LHCN-M2 (cell line): ENCODE results near the gene NCKAP5. TPM values are rescaled to one million over a fixed set of nuclear protein-coding genes. Genes with fewer than 3 reads are reported as not detected.
A peak's percentile ranks its signal among the peaks of the same experiment; 100 is the strongest.

ENCODE experiments used
- DNase-seq: peaks from one replicate; pipeline ENCODE4 v3.0.0-alpha.2; 2012; ENCODE audit warnings: low read depth
- total RNA-seq: library from RNA; depleted of rRNA; stranded (reverse); fragments of >200 nt; gene quantifications from 2 replicates; pipeline ENCODE4 v1.2.3, GENCODE V29; 2014

NCKAP5 gene
- total RNA-seq, 1 experiment from 2014 or later, result 0.40 TPM

DNA sequence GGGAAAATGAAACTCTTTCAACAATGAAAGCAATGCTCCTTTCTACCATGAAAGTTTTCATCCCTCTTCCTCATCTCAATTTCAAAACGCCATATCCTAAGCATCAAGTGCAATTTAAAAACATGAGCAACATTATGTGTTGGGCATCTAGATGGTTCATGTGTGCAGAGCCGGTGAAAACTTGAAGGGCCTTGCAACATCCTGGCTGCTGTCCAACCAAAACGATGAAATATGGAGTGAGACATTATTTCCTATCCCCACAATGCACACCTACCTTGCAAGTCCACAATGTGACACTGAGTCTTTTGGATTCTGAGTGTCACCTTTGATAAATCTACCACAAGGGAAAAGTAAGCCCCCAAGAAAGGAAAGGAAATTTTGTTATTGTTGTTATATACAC, 110.0 kb downstream of the NCKAP5 start:
- DNase-seq, result peak; percentile 14

DNA sequence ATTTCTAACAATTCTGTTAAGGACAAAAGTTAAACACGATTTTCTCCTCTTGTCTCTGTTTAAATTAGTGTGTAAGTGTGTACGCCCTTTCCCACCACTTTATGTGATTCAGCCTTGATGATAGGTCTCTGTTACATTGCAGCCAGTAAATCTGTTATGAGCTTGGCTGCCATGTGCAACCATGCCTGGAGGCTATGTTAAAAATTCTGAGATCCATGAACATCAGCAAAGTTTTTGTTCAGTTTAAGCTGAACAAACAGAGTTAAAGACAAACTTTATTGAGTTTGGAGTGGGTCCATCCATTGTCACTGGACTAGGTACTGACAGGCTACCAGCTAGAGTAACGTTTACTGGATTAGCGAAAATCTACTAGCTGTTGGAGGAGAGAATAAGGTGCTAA, 110.4 kb downstream of the NCKAP5 start:
- no peak for DNase-seq

DNA sequence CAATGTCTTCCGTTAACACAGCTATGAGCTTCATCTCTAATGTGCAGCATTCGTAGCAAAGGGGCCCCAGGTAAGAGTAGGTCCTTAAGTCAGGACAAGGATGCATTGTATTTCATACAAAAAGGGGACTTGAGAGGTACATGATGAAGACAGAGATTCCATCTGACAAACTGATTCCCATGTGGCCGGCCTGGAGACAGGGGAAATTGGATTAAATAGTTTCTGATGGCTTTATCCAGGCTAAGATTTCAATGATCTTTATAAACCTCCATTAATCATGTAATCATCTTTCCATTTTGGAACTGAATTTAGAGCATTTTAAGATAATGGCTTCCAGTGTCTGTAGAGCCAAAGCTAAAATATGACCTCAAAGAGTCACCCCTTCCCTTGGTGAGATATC, 111.3 kb downstream of the NCKAP5 start:
- no peak for DNase-seq

DNA sequence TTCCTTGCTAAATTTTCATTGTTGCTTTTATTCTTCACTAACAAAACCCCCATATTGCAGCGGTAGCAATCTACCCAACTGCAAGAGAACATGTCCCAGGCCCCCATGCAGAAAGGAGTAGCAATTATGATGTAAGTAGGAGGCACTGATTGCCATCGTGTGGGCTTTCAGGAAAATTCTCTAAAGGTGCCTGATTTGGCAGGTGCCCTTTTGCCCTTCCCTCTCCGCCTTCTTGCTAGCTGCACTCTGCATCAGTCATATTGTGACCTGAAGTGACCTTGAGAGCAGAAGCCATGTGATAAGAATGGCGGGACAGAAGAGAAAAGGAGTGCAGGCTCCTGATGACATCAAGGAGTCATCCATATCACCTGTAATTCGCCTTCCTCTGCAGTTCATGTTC, 112.1 kb downstream of the NCKAP5 start:
- DNase-seq, result no peak

DNA sequence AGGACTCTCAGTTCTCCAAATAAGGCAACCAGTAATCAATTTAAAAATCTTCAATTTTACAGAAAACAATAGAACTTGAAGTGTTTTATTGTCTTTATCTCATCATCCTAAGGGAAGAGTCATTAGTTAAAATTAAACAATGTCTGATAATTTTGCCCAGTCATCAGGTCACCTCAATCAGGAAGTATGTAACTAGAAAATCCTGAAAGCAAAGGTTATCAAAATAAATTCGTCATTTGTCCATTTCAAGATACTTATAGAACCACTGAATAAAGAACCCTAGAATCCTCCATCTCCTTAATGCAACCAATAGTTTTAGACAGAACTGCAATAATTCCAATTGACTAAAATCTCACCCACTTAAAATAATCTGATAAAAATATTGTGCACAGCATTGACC, 115.2 kb downstream of the NCKAP5 start:
- no peak for DNase-seq

DNA sequence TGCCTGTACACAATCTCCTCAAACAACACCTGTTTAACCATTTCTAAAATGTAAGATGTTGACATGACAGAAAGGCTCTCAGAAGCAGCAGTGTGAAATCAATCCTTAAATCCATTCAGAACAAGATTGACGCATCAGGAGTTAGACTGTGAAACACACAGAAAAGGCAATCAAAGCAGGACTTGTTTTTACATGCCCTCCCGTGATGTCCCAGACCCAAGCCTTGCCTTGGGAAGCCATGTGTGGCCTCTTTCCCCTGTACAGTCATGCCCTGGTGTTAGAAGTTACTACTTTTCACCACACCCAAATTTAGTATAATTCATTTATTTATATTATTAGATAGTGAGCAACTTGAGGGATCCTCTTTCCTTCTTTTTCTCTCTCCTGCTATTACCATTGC, 115.7 kb downstream of the NCKAP5 start:
- no peak for DNase-seq

DNA sequence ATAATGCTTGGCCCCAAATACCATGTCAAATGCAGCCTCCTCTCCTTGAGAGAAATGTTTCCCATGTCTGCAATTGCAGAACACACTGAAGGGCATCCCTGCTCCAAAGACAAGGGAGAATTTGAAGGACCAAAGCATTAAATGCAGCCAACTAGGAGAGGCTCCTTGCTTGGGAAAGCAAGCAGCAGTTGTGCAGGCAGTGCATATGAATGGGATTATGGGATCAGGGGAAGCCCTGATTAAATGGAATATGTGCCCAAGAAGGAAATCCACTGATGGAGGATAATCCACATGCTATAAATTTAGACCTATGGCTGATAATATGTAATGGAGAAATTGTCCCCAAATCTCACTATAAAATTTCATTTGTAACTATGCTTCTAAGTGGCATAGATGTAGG, 116.1 kb downstream of the NCKAP5 start:
- DNase-seq, result no peak

DNA sequence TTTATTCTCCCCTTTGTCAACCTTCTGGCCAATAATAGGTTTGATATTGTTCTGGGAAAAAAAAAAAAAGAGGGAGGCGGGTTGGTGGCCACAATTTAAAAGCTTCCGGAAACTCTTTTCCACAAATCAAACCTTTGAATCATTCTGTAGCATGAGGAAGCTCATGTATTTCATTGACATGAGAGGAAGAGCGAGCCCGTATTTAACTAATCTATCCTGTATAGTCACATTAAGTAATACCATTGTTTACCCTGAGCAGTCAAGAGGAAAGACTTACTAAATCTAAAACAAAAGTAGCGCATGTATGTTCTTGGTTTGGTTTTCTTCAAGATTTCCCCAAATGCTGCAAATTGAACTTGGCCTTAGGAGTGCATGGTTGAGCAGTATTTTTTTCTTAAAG, 120.1 kb downstream of the NCKAP5 start:
- DNase-seq, result no peak

DNA sequence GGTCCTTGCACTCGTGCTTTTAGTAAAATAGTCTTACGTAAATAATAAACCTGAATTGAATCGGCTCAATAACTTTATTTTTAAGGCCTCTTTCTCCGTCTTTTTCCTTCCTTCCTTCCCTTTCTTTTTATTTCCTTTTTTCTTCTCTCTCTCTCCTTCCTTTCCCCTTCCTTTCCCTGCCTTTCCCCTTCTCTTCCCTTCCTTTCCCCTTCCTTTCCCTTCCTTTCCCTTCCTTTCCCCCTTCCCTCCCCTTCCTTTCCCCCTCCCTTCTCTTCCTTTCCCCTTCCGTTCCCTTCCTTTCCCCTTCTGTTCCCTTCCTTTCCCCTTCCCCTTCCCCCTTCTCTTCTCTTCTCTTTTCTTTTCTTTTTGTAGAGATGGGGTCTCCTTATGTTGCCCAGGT, 121.0 kb downstream of the NCKAP5 start:
- DNase-seq, result no peak

DNA sequence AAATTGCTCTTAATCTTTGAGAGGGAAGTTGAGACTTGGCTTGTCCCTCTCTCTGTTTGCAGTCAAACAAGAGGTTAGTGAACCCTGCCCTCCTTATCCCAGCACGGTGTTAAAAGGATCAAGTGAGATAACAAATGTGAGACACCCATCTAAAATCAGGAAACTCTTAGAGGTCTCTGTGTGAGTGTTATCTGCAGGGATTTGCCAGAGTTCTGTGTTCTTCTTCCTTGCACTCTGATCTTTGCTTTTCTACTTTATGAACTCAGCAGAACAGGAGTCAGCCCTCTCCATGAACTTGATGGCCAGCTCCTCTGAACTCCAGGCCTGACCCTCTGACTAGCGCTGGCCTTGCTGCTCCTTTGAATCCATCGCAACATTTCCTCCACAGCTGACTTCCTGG, 123.8 kb downstream of the NCKAP5 start:
- DNase-seq, result no peak

DNA sequence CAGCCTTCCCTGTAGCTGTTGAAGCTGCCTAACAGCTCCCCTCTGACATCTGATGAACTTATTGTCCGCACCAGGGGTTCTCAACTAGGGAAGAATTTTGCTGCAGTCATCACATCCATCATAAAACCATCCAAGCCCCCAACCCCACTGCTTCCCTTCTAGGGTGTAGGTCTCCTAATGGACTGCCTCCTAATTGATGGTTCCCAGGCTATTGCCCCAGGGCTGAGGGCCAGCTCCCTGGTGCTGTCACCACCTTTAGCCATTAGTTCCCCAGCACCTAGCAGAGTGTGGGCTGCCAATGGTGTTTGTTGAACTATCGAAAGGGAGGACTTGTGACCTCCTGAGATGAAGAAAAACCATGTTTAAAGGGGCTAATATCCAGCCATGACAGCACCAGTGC, 125.9 kb downstream of the NCKAP5 start:
- no peak for DNase-seq

DNA sequence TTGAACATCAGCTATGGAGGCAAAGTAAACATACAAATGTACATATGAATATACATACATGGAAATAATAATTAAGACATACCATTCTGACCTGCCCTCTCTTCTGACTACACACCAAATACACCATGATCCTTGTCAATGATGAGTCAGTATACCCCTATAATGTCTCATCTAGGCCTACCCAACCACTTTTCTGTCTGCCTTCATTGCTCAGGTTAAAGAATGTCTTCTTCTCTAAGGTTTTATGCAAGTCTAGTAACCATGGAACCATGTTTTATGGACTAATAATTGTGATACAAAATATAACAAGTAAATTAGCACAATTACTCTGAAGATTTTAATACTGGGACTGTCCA, 128.7 kb downstream of the NCKAP5 start:
- no peak for DNase-seq

DNA sequence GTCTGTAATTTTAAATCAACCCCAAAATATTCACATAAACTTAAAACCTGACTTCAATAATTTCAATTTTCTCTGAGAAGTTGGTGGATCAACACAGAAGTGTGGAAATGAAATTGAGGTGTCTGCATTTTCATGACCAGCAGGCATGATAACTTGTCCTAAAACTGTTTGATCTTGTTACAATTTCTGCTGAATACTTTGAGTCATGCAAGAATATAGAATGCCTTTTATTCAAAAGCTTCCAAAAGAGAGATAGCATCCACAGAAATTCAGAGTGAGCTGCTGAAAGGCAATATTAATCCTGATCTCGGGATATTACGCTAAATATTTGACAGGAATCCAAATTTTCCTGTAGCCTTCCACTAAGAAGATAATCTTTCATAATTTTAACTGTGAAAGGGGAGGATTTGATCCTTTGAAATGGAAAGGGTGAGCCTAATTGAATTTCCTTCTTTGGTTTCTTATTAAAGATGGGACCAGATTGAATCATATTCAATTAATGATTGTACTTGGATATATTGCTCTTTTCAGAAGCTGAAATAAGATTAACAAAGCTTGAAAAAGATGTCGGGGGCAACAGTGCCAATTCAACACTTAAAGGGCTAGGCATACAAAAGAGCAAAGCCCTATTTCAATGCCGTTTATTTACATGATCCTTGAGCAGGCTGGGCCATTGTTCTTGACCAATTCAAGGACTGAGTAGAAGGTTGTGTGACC, 129.3 kb downstream of the NCKAP5 start:
- DNase-seq, result no peak

DNA sequence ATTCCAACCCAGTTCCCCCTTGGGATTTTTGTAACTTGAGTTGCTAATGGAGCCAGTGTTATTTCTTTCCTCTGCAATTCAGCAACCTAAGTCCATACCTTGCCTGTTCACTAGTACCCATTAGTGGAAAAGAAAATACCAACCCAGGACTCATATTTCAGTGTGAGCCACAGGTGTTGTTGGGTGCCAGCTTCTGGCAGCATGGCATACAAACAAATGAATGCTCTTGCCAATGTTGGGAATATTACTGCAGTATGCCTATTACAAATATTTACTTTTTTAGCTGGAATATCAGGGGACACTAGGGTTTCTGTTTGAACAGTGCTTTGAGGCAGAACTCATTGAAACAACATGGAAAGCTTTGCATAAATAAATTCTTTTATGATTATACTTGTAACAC, 130.2 kb downstream of the NCKAP5 start:
- DNase-seq, result no peak

DNA sequence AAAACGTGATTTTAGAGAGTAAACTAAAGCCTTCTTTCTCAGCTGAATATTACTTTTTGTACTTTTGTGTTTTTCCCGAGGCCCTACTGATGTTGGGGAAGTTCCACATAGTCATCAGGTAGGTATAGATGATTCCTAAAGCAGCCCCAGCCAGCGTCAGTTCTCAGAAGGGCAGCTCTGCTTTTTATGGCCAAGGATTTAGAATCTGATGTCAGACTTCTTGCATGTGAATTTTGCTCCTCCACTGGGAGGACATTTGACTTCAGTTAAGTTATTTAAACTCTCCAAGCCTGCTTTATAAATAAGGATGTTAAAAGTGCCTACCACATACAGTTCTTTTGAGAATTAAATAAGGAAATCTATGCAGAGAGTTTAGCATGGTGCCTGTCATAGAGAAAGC, 130.8 kb downstream of the NCKAP5 start:
- no peak for DNase-seq

DNA sequence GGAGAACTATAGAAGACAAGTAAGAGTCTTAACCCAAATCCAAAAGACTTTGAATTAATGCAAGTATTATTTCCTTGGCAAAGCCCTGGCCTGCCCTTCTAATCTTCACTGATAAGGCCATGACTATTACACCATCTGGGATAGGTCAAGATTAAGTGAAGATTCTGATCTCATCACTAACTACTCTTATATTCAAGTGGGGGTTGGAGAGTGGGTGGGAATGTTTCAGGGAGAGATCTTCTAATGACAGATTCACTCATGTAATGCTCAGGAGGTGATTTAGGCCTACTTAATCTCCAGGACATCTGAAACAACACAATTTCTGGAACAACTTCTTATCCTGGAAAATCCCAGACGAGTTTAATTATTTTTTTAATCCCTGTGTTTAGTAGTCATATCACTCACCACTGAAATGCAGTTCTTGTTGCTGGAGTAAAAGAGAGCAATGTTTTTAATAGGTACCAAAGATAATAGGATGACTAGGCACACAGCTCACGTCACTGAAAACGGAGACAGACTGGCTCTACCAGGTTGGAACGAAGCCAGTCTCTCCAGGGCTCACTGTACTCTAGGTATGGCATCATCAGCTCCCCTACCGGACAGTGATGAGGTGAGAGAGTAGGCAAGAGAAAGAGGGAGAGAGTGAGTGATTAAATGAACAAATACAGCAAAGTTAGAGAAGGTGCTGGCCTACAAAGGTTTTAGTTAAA, 133.1 kb downstream of the NCKAP5 start:
- peak; percentile 59 for DNase-seq

DNA sequence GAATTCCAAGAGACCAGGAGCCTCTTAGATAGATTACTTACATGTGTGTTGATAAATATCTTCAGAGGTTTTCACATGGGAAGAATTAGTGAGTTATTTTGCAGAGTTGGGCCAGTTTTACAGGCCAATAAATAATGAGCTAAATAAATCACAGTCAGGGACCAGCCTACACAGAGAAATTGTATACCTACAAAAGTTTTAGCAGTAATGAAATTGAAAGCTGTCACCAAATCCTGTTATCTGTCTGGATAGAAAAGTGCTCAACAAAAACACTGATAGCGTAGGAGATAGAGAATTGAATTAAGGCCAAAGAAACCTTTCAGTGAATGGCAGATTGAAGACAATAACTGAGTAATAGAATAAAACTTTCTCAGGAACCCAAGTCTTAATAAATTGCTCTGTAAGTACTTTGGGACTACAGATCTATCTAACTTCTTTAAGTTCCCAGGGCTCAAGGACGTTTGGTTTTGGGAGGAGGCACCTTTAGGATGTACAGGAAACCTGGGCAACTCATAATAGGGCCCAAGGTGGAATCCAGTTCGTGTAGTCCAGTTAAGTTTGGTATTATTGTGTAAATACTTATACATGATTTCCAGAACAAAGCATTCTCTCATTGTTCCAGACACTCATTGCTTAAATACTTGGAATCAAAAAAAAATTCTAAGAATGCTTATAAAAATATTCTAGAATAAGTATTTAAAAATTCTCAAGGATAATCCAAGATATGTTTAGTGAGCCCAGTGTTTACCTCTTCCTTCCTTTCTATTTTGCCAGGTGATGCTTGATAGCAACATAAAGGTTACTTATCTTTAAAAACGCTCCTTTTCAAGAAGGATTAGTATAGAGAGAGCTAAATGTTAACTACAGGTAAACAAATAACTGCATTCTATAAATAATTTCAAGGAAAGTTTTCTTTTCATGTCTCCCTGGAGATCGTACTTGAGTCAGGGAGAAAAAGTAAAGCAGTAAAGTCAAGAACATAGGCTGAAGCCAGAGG, 134.5 kb downstream of the NCKAP5 start:
- no peak for DNase-seq

DNA sequence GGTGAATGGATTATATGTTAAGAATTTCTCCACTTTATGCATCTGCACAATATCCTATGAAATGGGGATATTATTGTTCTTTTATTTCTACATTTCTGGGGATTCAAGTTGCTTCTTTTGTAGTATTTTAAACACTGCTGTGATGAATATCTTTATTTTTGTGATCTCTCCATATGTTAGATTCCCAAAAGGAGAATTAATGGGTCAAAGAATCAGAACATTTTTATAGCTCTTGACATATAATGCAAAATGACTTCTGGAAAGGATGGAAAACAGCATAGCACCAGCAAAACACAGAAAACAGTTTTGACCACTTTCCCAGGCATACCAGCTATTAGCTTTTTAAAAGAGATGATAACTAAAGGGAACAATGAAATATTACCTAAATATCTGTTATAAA, 135.5 kb downstream of the NCKAP5 start:
- DNase-seq, result no peak

DNA sequence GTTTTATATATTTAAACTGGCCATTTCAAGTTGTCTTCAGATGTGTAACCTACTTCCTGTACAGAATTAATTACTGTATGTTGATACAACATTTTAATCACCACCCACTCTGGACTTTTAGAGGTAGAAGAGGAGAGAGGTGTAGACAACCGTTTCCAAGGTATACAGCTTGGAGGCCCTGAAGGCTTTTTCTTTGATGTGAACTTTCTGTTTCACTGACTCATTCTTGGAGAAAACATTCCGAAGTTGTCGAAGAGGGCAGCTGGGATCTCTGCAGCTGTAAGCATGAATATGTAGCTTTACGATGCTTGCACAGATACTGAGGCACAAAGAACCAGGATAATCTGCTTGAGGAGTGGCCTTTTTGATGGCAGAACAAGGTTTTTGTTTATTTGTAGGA, 137.0 kb downstream of the NCKAP5 start:
- peak; percentile 12 for DNase-seq

DNA sequence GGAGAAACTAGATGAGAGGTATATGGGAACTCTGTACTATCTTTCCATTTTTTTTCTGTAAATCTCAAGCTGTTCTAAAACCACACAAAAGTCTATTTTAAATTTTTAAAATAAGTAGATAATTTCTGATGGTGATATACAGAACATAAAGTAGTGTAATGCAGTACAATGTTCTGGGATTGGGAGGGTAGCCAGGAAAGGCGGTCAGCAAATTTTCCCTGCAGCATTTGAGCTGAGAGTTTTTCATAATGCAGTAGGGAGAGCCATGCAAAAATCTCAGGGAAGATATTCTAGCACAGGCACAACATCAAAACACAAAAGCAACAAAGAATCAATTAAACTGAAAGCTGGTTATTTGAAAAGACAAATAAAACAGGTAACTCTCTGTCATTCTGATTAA, 141.5 kb downstream of the NCKAP5 start:
- DNase-seq, result no peak

DNA sequence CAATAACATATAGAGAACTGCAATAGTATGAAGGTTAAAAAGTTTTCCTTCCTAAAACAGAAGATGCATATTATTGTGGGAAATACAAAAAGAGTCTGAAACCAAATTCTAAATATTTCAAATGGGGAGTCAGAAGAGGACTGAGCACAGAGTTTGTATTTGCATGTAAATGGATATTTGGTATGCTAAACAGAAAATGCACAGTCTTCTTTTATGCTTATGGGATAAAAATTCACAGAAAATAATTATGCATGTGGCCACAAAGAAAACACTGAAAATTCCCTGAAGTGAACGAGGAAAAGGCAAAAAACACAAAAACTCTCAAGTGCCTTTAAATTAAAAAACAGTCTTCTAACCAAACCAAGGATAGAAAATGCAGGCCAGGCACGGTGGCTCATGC, 142.7 kb downstream of the NCKAP5 start:
- no peak for DNase-seq

DNA sequence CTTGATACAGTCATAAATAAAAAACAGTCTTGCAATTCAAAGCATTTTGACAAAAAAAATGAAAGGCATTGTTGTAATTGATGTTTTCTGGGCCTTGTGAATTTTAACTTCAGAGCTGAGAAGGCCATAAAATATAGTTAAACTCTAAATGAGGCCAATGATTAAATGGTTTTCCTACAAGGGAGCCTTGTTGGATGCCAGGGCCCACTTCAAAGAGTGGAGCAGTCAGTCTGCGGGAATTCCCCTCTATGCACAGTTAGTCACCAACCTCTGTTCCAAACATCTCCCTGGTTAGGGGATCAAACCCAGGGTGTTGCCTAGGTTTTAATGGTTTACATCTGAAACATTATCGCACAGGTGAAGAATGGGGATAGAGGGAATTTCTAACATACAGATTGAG, 143.4 kb downstream of the NCKAP5 start:
- no peak for DNase-seq
